GM21717 (cell line): ENCODE data around the gene MMP21.

Source experiments
- ATAC-seq: cut with Tn5 transposase; IDR thresholded peaks from one replicate; pipeline ENCODE4 v1.9.1; 2021; ENCODE audit warnings: mild to moderate bottlenecking, moderate library complexity; ENCODE audit not compliant: unreplicated experiment

The MMP21 gene

DNA sequence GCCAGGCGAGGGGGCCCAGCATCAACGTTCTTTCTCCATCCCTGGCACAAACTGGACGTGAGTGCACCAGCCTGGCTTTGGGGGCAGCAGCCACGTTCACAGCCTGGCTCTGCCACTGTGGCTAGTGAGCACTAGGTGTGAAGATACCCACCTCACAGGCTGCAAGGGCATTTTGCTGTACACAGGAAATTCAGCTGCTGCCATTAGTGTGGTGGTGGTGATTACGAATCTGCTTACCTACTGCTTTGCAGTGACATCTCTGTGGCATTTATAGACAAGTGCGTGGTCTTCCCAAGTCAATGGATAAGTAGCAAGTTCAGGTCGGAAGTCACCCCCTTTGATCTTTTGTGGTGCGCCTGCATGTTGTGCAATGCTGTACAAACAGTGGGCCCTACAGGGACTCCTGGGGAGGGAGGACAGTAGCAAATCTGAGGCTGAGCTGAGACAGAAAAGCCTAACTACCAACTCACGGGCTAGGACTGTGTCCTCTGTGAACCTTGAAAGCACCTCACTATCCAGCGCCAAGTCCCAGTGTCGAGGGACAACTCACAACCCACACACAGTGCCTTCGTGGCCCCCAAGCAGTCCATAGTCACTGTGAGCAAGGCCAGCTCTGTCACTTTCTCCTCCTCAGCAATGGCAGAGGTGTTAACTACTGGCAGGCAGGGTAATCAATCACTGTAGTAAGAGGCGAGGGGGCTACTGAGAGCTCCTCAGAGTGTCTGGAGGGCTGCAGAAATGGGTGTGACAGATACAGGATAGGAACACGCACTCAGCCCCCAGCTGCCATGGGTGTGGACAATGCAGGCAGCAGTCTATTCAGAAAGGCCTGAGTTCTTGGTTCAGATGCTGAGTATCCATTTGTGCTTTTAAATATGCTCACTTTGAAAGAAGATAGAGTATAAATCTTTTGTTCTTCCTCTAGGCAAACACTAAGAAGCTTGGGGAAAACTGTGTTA, 17.0 kb upstream of the MMP21 start:
- no peak for ATAC-seq

DNA sequence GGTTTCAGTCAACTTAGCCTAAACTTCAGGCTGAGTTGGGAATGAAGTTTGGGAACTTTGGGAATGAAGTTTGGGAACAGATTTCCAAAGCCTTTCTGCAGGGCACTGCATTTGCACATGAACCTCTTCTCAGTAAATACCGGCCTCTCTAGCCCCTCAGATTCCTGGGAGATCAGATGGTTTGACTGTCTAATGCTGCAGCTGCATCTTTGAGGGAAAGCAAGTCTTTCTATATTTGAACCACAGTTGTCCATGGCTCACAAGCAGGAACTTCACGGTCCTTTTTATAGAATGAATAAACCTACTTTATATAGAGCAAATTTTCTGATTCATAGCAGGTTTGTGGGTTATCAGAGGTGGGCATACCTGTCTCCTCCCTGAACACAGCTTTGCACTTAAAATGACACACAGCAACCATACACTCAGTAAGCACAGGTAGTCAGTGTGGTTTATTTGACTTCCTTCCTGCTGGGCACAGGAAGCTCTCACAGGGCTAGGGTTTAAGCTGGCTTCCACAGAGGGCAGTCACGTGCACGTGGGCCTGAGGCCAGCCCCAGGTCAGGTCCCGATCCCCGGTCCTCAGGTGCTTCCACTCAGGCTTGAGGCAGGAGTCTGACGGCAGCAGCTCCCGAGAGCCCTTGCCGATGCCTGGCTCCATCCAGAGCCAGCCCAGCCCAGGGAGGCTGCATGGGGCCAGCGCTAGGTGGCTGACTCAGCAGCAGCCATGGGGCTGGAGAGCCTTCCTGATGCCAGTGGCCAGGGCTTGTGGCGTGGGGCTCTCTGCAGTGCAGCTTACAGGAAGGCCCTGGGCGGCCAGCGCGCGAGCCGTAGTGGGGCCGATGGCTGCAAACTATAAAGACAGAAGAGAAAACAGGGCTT, 12.8 kb upstream of the MMP21 start:
- no peak for ATAC-seq

- no peak for ATAC-seq
These were observed 10.2 kb upstream of the MMP21 start for GRCh38 chr10:125785791-125786190.

DNA sequence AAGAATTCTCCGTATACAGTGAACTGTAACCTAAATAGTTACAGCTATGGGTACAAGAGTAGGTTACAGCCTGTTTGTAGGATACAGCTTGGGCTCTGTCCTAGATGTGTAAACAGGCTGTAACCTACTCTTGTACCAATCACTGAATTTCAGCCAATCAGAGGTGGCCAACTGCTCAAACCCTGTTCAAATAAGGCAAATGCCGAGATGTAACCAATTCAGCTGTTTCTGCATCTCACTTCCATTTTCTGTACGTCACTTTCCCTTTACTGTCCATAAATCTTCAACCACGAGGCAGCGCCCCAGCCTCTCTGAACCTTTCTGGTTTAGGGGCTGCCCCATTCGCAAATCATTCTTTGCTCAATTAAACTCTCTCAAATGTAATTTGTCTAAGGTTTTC, 8.3 kb upstream of the MMP21 start:
- peak; percentile 86 for ATAC-seq

DNA sequence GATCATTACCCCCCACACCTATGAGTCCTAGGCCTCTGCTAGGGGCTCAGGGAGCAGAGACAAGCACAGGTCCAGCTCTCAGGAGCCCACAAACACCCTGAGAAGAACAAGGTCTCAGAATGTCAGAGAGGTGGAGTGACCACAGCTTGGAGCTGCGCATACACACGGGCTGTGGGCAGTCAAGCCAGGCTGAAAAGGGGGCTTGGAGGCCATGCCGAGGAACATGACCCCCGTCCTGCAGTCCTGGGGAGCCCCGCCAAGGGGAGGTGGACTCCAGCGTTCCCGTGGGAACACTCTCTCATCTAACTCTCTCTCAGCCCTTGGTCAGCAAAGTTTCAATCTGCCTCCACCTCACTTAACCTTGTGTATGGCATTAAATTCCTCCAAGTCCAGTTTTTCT, 7.8 kb upstream of the MMP21 start:
- no peak for ATAC-seq

GRCh38 chr10:125782616-125783015, 7.0 kb upstream of the MMP21 start:
- no peak for ATAC-seq

DNA sequence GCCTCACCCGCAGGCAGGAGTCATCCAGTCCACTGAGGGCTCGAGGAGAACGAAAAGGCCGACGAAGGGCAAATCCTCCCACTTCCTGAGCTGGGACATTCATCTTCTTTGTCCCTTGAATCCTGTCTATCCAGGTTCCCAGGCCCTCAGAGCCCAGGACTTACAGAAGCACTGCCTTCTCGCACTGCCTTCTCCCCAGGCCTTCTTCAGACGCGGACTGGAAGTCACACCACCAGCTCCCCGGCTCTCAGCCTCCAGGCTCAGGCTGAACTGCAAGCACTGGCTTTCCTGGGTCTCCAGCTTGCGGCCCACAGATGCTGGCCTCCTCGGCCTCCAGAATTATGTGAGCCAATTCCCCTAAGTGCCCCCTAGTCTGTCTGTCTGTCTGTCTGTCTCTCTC, 6.4 kb upstream of the MMP21 start:
- no peak for ATAC-seq

- ATAC-seq, result no peak
These were observed 5.8 kb upstream of the MMP21 start for GRCh38 chr10:125781374-125781773.

DNA sequence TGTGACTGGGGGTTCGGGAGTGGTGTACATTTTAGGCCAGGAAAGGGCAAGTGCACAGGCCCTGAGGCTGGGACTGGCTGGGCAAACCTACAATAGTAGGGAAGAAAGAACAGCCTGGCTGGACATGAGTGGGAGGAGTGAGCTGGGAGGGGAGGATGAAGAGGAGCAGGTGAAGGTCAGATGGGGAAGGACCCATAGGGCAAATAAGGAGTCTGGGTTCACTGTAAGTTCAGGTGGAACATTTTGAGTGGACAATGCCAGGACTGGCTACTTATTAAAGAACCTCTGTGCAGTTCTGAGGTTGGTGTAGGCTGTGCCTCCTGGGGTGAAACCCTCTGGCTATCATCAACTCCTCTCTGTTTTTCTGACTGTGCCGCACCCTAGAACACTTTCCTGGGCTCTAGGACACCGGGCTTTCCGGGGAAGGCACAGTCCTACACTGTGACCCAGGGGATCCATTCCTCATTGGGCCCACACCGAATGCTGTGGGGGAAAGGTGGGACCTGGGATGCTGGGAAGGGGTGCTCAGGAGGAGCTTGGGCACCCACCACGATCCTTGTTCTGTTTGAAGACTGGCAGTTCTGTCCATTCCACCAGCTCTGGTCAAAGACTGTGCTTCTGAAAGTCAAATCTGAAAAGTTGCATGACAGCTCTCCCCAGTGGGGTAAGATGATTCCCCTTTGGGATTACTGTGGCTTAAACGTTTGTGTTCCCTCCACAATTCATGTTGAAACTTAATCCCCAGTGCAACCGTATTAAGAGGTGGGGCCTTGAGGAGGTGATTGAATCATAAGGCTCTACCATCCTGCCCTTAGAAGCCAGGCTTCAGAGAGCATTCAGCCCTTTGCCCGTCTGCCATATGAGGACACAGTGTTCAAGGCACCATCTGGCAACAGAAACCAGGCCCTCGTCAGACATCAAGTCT, 4.0 kb upstream of the MMP21 start:
- ATAC-seq, result no peak

DNA sequence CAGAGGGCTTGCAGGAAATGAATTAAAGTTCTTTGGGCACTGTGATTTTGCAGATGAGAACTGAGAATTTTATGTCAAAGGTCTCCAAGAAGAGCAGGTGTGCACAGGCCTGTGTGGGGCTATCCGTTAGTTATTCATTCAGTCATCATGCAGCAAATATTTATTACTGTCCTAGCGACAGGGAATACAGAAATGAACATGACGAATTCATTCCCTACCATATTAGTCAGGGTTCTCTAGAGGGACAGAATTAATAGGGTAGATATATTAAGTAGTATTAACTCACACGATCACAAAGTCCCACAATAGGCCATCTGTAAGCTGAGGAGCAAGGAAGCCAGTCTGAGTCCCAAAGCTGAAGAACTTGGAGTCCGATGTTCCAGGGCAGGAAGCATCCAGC, 2.9 kb upstream of the MMP21 start:
- no peak for ATAC-seq

- ATAC-seq, result no peak
These were observed 2.2 kb upstream of the MMP21 start for GRCh38 chr10:125777806-125778205.

GRCh38 chr10:125774581-125775191, 935 bp downstream of the MMP21 start:
- ATAC-seq, result no peak

DNA sequence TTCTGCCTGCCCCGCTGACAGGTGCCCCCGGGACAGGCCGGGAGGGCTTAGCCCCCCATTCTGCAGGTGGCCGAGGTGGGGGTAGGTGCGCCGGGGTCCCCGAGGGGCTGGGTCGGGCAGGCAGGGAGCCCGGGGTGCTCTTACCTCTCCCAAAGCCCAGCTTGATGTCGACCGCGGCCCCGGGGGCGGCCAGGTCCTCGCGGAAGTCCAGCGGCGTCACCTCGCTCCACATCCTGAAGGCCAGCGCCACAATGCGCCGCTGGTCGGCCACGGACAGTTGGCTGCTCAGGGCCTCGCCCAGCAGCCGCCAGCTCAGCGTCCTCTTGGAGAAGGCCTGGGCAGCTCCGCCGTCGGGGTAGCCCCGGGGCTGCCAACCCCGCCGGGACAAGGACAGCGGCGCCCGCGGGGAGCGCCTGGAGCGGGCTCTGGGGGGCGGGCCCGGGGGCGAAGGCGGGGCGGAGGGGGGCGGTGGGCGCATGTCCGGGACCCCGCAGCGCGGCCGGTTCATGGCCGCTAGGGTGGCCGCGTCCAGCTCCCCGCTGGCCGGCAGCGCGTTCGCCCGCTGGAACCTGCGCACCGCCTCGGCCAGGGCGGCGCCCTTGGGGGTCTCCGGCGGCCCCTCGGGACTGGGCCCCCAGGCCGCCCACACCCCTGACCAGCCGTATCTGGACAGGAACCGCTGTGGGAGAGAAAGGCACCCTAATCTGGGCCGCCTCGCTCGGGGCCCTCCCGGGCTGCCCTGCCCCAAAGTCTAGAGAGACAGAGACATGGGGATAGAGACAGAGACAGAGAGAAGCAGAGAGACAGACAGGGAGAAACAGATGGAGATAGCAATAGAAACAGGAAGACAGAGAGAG, 1.7 kb downstream of the MMP21 start:
- ATAC-seq, result no peak

DNA sequence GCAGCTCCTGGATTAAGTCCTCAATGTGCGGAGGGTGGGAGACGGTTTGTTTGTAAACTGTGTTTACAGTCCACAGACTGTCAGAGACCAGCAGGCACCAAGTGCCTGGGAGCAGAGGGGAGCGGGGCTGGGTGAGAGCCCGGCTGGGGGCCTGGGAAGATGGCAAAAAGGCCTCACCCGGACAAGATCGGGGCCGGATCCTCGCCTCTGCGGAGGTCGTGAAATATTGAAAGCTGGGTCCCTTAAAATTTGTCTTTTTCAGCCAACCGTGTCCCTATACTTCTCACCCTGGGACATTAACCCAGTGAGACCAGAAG, 2.8 kb downstream of the MMP21 start:
- ATAC-seq, result no peak

DNA sequence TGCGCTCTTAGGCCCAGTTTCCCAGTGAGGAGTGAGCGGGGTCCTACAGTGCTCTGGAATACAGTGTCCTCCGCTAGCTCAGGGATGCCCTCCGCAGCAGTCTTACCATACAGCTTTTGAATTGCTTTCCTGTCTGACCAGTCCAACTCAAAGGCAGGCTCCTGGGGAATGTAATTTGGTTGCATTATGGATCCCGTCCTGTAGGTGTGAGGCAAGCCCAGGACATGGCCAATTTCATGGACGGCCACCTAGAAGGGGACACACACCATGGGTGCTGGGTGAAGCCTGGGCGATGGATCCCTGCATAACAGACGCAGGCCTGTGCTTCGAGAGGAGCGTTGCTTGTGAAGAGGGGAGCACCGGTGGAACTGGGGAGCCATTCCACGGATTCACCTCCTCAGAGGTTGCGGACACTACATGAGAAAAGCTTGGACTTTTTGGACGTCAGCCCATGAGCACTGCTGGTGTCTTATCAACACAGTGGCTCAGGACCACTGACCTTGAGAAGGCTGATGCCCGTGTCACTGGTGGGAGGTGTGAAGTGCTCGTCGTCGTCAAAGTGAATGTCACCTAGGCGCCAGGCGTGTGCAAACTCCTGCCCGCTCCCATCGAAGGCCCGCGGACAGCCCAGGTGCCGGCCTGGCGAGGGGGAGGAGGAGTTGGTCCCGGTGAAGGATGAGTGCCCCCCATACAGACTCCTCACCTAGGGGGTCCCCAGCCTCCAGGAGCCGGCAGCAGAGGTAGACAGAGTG, 3.3 kb downstream of the MMP21 start:
- ATAC-seq, result no peak

- no peak for ATAC-seq
These were observed 4.8 kb downstream of the MMP21 start for GRCh38 chr10:125770844-125771243.

- ATAC-seq, result no peak
These were observed 6.4 kb downstream of the MMP21 start for GRCh38 chr10:125769175-125769574.

GRCh38 chr10:125768219-125768855, 7.3 kb downstream of the MMP21 start:
- no peak for ATAC-seq
